ENCODE results near the gene ZNF677. TPM values are rescaled to one million over a fixed set of nuclear protein-coding genes. Genes with fewer than 3 reads are reported as not detected.
A peak's percentile ranks its signal among the peaks of the same experiment; 100 is the strongest.
"Not testable (repeated sequence)": the region's sequence is repeated elsewhere in the genome, so short reads cannot be mapped to it uniquely, and the experiment has no call there.

The ZNF677 gene
- total and polyA plus RNA-seq, 9 of the 15 experiments (the other 6 are each of a cell fraction or from before 2014, with no cell fraction given) = 1.5 to 2.3 (median 1.8) TPM

DNA sequence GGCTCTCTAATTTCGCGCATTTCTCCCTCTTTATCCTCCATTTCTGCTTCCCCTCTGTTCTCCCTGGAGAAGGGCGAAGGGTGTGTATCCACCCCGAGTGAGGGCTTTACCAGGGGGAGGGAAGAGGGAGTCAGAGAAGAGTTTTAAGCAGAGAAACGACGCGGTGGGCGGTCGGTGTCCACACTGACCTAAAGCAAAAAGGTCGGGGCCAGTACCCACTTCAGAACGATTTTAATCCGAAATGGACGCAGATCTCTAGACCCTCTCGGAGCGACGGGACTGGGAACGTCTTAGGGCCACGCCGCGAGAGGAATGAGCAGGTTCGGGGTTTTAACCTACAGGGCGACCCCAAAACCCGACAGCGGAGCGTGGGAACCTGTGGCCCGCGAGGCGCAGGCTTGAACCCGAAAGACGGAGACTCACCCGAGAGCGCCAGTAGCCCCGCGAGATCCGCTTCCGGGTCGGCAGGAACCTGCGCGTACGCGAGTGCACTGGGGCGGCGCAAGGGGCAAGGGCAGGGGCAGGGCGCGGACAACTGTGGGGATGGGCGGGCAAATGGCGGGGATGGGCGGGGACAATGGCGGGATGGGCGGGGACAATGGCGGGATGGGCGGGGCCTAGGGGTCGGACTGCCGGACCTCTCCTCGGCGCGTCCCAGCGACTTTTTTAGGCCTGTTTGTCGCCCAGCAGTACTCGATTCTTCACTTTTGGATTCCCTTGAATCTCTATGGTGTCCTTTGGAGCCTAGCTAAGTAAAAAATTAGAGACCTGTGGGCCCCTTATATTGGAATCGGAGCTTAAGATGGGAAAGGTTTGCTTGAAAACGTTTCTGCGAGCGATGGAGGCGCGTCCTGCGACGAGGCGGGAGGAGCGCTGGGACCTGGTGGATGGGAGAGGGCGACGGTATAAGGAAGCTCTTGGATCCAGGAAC, at the start of gene ZNF677 (continued):
- TF ChIP-seq NR2C2 (CRISPR knock-in tag; IDR thresholded peaks at IDR 0.05) (no peak), NR2C2 (tag; IDR thresholded peaks at IDR 0.05) (peak; percentile 96), NELFE (IDR thresholded peaks at IDR 0.05; ENCODE audit: insufficient read depth, insufficient read length) (no peak)

DNA sequence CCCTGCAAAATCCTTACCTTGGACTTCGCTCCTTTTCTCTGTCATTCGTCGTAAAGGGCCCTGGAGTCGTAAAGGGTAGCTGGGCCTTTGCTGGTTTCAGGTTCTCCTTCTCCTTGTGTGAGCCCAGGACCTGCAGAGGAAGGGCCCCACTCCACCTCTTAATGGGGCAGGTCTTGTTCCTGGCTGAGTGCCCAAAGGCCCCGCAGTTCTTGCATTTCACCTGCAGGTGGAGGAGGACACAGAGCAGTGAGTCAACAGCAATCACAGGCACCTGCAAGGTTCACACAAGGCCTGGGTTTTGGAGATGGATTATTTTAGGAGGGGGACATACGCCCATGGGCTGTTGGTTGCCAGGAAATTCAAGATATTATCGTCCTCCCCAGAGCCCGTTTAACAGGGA, 46.7 kb upstream of the ZNF677 start:
- H3K9me1 ChIP-seq (ENCODE audit: control insufficient read depth, insufficient read depth, low read length); intact Hi-C loops (cut with micrococcal nuclease); H3K27ac ChIP-seq (ENCODE audit: extremely low read depth, low read depth, low read length); DNase-seq (ENCODE audit: extremely low read depth in 1 of 4, low spot score in 3 of 4); CTCF ChIA-PET (ENCODE audit: low intra/inter-chr PET ratio); H3K9me3 ChIP-seq (replicated peaks; ENCODE audit: control insufficient read depth, insufficient read depth, low read depth, low read length); BruUV-seq (replicated peaks); H3K27me3 ChIP-seq (ENCODE audit: control insufficient read depth in 2 of 2, insufficient read depth in 2 of 2, low read length in 2 of 2); H3K9ac ChIP-seq (ENCODE audit: insufficient read depth in 1 of 2, low read depth in 2 of 2, low read length in 2 of 2); H3K4me1 ChIP-seq (replicated peaks in 1 of 2; ENCODE audit: control insufficient read depth in 2 of 2, insufficient read depth in 2 of 2, low read length in 2 of 2); H3K79me2 ChIP-seq (ENCODE audit: control insufficient read depth, insufficient read depth, low read length); in situ Hi-C loops (cut with MboI); H3K4me3 ChIP-seq; H3K36me3 ChIP-seq (ENCODE audit: control insufficient read depth, insufficient read depth, low read length); POLR2A ChIA-PET; H2AFZ ChIP-seq (ENCODE audit: low read depth, low read length); H4K20me1 ChIP-seq (replicated peaks; ENCODE audit: control insufficient read depth, insufficient read depth, low read length); H3K4me2 ChIP-seq (ENCODE audit: insufficient read depth, low read length): not testable (repeated sequence)
- peak; percentile 32; the same call in 1 of the 3 replicates for ATAC-seq
- peak; percentile 88 for FAIRE-seq
- WGBS (ENCODE audit: insufficient coverage, low coverage, missing lambda C conversion rate) = no CpG with 5 or more reads among the region's 8 CpGs
